ENCODE data around the gene ABCA5.

ABCA5 gene

GRCh38 chr17:69327060-69327831 is at the start of gene ABCA5:
Gene ABCA5 (minus strand): TSS chr17:69327133. CDS start chr17:69314415, 12,718 bp downstream.
- DNase-seq = peak; percentile 65 to 88 (median 69)

GRCh38 chr17:69375229-69375628 is 48.3 kb upstream of the ABCA5 start:
- DNase-seq = no peak

- DNase-seq = no peak
Measured at GRCh38 chr17:69373069-69373468, 46.1 kb upstream of the ABCA5 start.

- no peak for DNase-seq
Measured at GRCh38 chr17:69367298-69367697, 40.4 kb upstream of the ABCA5 start.

- DNase-seq = no peak
Measured at GRCh38 chr17:69363488-69364210, 36.7 kb upstream of the ABCA5 start.

GRCh38 chr17:69361156-69361555 is 34.2 kb upstream of the ABCA5 start:
- no peak for DNase-seq

GRCh38 chr17:69358688-69359596 is 32.0 kb upstream of the ABCA5 start:
- no peak for DNase-seq

- DNase-seq = no peak
Measured at GRCh38 chr17:69357701-69358100, 30.8 kb upstream of the ABCA5 start.

- DNase-seq = no peak
Measured at GRCh38 chr17:69356625-69357024, 29.7 kb upstream of the ABCA5 start.

GRCh38 chr17:69350911-69351310 is 24.0 kb upstream of the ABCA5 start:
- DNase-seq = no peak

GRCh38 chr17:69348429-69348828 is 21.5 kb upstream of the ABCA5 start:
- no peak for DNase-seq

- no peak for DNase-seq
Measured at GRCh38 chr17:69346766-69347165, 19.8 kb upstream of the ABCA5 start.

GRCh38 chr17:69344939-69345338 is 18.0 kb upstream of the ABCA5 start:
- no peak for DNase-seq

GRCh38 chr17:69342896-69343644 is 16.1 kb upstream of the ABCA5 start:
- no peak for DNase-seq

GRCh38 chr17:69339937-69340336 is 13.0 kb upstream of the ABCA5 start:
- no peak for DNase-seq

- no peak for DNase-seq
Measured at GRCh38 chr17:69336996-69337395, 10.1 kb upstream of the ABCA5 start.

- no peak for DNase-seq
Measured at GRCh38 chr17:69336580-69336979, 9.6 kb upstream of the ABCA5 start.

- no peak for DNase-seq
Measured at GRCh38 chr17:69335058-69335457, 8.1 kb upstream of the ABCA5 start.

GRCh38 chr17:69333561-69333960 is 6.6 kb upstream of the ABCA5 start:
- DNase-seq = no peak

GRCh38 chr17:69331756-69332155 is 4.8 kb upstream of the ABCA5 start:
- no peak for DNase-seq

- no peak for DNase-seq
Measured at GRCh38 chr17:69326377-69327059, 415 bp downstream of the ABCA5 start.

Measured in activated naive CD4-positive, alpha-beta T cell (primary cell).